IMR-90 (cell line): ENCODE measurements around the gene ZNF646. TPM values are rescaled to one million over a fixed set of nuclear protein-coding genes. Genes with fewer than 3 reads are reported as not detected.

Experiments
- ATAC-seq: fragments of 200-7000 bp; cut with Tn5 transposase; 2 replicates; pipeline ENCODE4 v1.9.1; 2020; ENCODE audit warnings: low read depth, mild to moderate bottlenecking, moderate library complexity
- BruUV-seq: library from RNA; stranded (reverse); fragments of 400-500 nt; replicated peaks from 2 replicates; lab custom pipeline; 2021; lab: Mats Ljungman, UMichigan
- CTCF ChIA-PET: fragments of 300-600 bp; formaldehyde crosslinking; extraction: SDS; loops from one replicate; lab custom pipeline; 2021; ENCODE audit warnings: antibody characterized with exemption; lab: Yijun Ruan, JAX
- POLR2A ChIA-PET: fragments of 300-600 bp; sonication (Branson Sonifier 250); formaldehyde crosslinking; loops from one replicate; lab custom pipeline; 2022; ENCODE audit warnings: antibody characterized with exemption; ENCODE audit not compliant: unreplicated experiment; lab: Charles Lee
- DNase-seq: peaks from one replicate; pipeline ENCODE4 v3.0.0; 2013
- H2AFZ ChIP-seq: replicated peaks from 2 replicates; pipeline ENCODE3; 2013; ENCODE audit warnings: low read length, mild to moderate bottlenecking; ENCODE audit not compliant: poor library complexity
- H2AK5ac ChIP-seq: 2 replicates; pipeline ENCODE4 v1.6.1; 2013; ENCODE audit warnings: low read depth, low read length, inconsistent platforms
- H2AK9ac ChIP-seq: replicated peaks from 2 replicates; pipeline ENCODE3; 2013; ENCODE audit warnings: mild to moderate bottlenecking, low read depth, low read length, moderate library complexity; ENCODE audit not compliant: poor library complexity
- H2BK120ac ChIP-seq: 2 replicates; pipeline ENCODE4 v1.6.1; 2013; ENCODE audit warnings: low read depth, low read length, inconsistent platforms
- H2BK15ac ChIP-seq: 3 replicates; pipeline ENCODE4 v1.6.1; 2013; ENCODE audit warnings: low read depth, low read length, inconsistent platforms
- H2BK20ac ChIP-seq: 2 replicates; pipeline ENCODE4 v1.6.1; 2013; ENCODE audit warnings: low read depth, mild to moderate bottlenecking, inconsistent platforms, low read length, moderate library complexity
- H2BK5ac ChIP-seq: 2 replicates; pipeline ENCODE4 v1.6.1; 2013; ENCODE audit warnings: mild to moderate bottlenecking, low read depth, low read length, inconsistent platforms; ENCODE audit not compliant: poor library complexity, severe bottlenecking
- H3K14ac ChIP-seq: replicated peaks from 2 replicates; pipeline ENCODE4 v1.6.1; 2013; ENCODE audit warnings: low read depth, low read length, inconsistent platforms
- H3K18ac ChIP-seq: 2 replicates; pipeline ENCODE4 v1.6.1; 2013; ENCODE audit warnings: low read depth, low read length, control low read depth
- H3K23ac ChIP-seq: 2 replicates; pipeline ENCODE4 v1.6.1; 2013; ENCODE audit warnings: low read depth, low read length, inconsistent platforms
- H3K27ac ChIP-seq: 2 replicates; pipeline ENCODE4 v1.5.1; 2013; ENCODE audit warnings: mild to moderate bottlenecking, control low read depth, low read length; ENCODE audit not compliant: insufficient read depth
- H3K27me3 ChIP-seq: 2 replicates; pipeline ENCODE4 v1.6.1; 2013; ENCODE audit warnings: low read length; ENCODE audit not compliant: control insufficient read depth, insufficient read depth
- H3K36me3 ChIP-seq: 2 replicates; pipeline ENCODE4 v1.6.1; 2013; ENCODE audit warnings: low read length, mixed read lengths; ENCODE audit not compliant: control insufficient read depth, insufficient read depth
- H3K4ac ChIP-seq: 2 replicates; pipeline ENCODE4 v1.6.1; 2013; ENCODE audit warnings: low read depth, low read length, inconsistent platforms
- H3K4me1 ChIP-seq: 2 replicates; pipeline ENCODE4 v1.6.1; 2013; ENCODE audit warnings: low read length, mixed read lengths; ENCODE audit not compliant: control insufficient read depth, insufficient read depth
- H3K4me2 ChIP-seq: 2 replicates; pipeline ENCODE4 v1.6.1; 2013; ENCODE audit warnings: low read depth, mild to moderate bottlenecking, control low read depth, low read length, moderate library complexity
- H3K4me3 ChIP-seq: 2 replicates; pipeline ENCODE4 v1.5.1; 2013; ENCODE audit warnings: low read depth, mild to moderate bottlenecking, control low read depth, low read length, moderate library complexity; ENCODE audit not compliant: insufficient read depth
- H3K56ac ChIP-seq: 2 replicates; pipeline ENCODE4 v1.6.1; 2013; ENCODE audit warnings: low read length, inconsistent platforms; ENCODE audit not compliant: insufficient read depth; ENCODE audit errors: extremely low read depth
- H3K79me1 ChIP-seq, 2 experiments: 2 replicates each; pipeline ENCODE4 v1.6.1; 2013; ENCODE audit warnings: low read length in 2 of 2, inconsistent platforms in 1 of 2, low read depth in 1 of 2
- H3K9ac ChIP-seq: 2 replicates; pipeline ENCODE4 v1.6.1; 2013; ENCODE audit warnings: low read depth, low read length, control low read depth
- H3K9me1 ChIP-seq: 2 replicates; pipeline ENCODE4 v1.6.1; 2013; ENCODE audit warnings: low read length, inconsistent platforms; ENCODE audit not compliant: insufficient read depth
- H3K9me3 ChIP-seq: 2 replicates; pipeline ENCODE4 v1.6.1; 2013; ENCODE audit warnings: low read length; ENCODE audit not compliant: control insufficient read depth, insufficient read depth
- H4K20me1 ChIP-seq: 2 replicates; pipeline ENCODE4 v1.6.1; 2013; ENCODE audit warnings: low read length, inconsistent platforms; ENCODE audit not compliant: insufficient read depth
- H4K5ac ChIP-seq: 2 replicates; pipeline ENCODE4 v1.6.1; 2013; ENCODE audit warnings: mild to moderate bottlenecking, low read depth, low read length, control low read depth
- H4K8ac ChIP-seq, 2 experiments: 2 replicates each; pipeline ENCODE4 v1.6.1; 2013; ENCODE audit warnings: low read depth in 2 of 2, low read length in 2 of 2, control low read depth in 1 of 2, inconsistent platforms in 1 of 2
- H4K91ac ChIP-seq: 2 replicates; pipeline ENCODE4 v1.6.1; 2013; ENCODE audit warnings: low read depth, low read length, inconsistent platforms; ENCODE audit not compliant: insufficient read depth
- BHLHE40 ChIP-seq: fragments of 150-350 bp; IDR thresholded peaks from 2 replicates; pipeline ENCODE4 v1.6.1; 2016; ENCODE audit warnings: mild to moderate bottlenecking, low read depth, low read length
- CEBPB ChIP-seq: IDR thresholded peaks from 2 replicates; pipeline ENCODE4 v1.6.1; 2012; ENCODE audit warnings: low read depth, low read length, improper control_type of control experiment
- CHD1 ChIP-seq: IDR thresholded peaks from 2 replicates; pipeline ENCODE4 v1.6.1; 2012; ENCODE audit warnings: low read depth, low read length, improper control_type of control experiment
- CTCF ChIP-seq: conservative IDR thresholded peaks from 2 replicates; pipeline ENCODE4 v1.5.1; 2012; ENCODE audit warnings: mild to moderate bottlenecking, low read depth, low read length, improper control_type of control experiment
- FOS ChIP-seq: fragments of 150-350 bp; IDR thresholded peaks from 2 replicates; pipeline ENCODE4 v1.6.1; 2016; ENCODE audit warnings: low read depth, low read length
- MAFK ChIP-seq: IDR thresholded peaks from 2 replicates; pipeline ENCODE4 v1.6.1; 2012; ENCODE audit warnings: low read depth, low read length, improper control_type of control experiment
- MAZ ChIP-seq: IDR thresholded peaks from 2 replicates; pipeline ENCODE4 v1.6.1; 2012; ENCODE audit warnings: low read depth, mild to moderate bottlenecking, low read length, improper control_type of control experiment, moderate library complexity, borderline replicate concordance
- MXI1 ChIP-seq: IDR thresholded peaks from 2 replicates; pipeline ENCODE4 v1.6.1; 2012; ENCODE audit warnings: low read depth, mild to moderate bottlenecking, low read length, moderate library complexity, borderline replicate concordance
- NFE2L2 ChIP-seq: fragments of 150-350 bp; IDR thresholded peaks from 2 replicates; pipeline ENCODE4 v1.6.1; 2016; ENCODE audit warnings: low read depth, mild to moderate bottlenecking, low read length
- POLR2A ChIP-seq: IDR thresholded peaks from 2 replicates; pipeline ENCODE4 v1.6.1; 2012; ENCODE audit warnings: mild to moderate bottlenecking, low read depth, low read length
- RAD21 ChIP-seq: IDR thresholded peaks from 2 replicates; pipeline ENCODE4 v1.6.1; 2012; ENCODE audit warnings: low read length, improper control_type of control experiment
- RCOR1 ChIP-seq: IDR thresholded peaks from 2 replicates; pipeline ENCODE4 v1.6.1; 2012; ENCODE audit warnings: mild to moderate bottlenecking, low read length, improper control_type of control experiment; ENCODE audit not compliant: insufficient replicate concordance
- RFX5 ChIP-seq: IDR thresholded peaks from 2 replicates; pipeline ENCODE4 v1.8.0; 2012; ENCODE audit warnings: low read depth, mild to moderate bottlenecking, low read length, moderate library complexity
- SMC3 ChIP-seq: fragments of 150-350 bp; IDR thresholded peaks from 2 replicates; pipeline ENCODE4 v1.6.1; 2016; ENCODE audit warnings: low read depth, mild to moderate bottlenecking, antibody characterized with exemption, low read length, moderate library complexity
- WGBS, 2 experiments: methylation state at CpG; one replicate each; pipeline versions ENCODE4 v1.1.5 to v1.1.7; 2013; ENCODE audit warnings: missing lambda C conversion rate in 2 of 2; ENCODE audit not compliant: insufficient read length in 1 of 2; ENCODE audit errors: extremely low coverage in 2 of 2; 5-methylcytosine and 5-hydroxymethylcytosine counted together
- dilution Hi-C: fragments of 300-500 bp; cut with HindIII; formaldehyde crosslinking; loops from one replicate; pipeline ENCODE4 v1.14.3; 2018; ENCODE audit warnings: low sequenced_read_pairs; ENCODE audit not compliant: unreplicated experiment
- in situ Hi-C: fragments of 300-500 bp; cut with MboI; formaldehyde crosslinking; loops from 3 replicates; pipeline ENCODE4 v1.14.3; 2019; ENCODE audit warnings: low sequenced_read_pairs, inconsistent platforms, mixed read lengths
- intact Hi-C: fragments of 100-400 bp; cut with micrococcal nuclease; formaldehyde crosslinking; loops from 2 replicates; pipeline ENCODE4 v1.10.0; 2022
- polyA plus RNA-seq, 3 experiments: library from polyadenylated mRNA; depleted of rRNA; stranded (reverse); fragments of >200 nt; gene quantifications; 2 replicates each; pipeline ENCODE4 v1.2.3, GENCODE V29; 2012; ENCODE audit warnings: low replicate concordance in 1 of 3
- total RNA-seq: library from RNA; depleted of rRNA; stranded (reverse); fragments of >200 nt; gene quantifications from 2 replicates; pipeline ENCODE4 v1.2.3, GENCODE V29; 2012
- TF ChIP-seq, protein P1 (sequence below): fragments of 150-350 bp; IDR thresholded peaks from 2 replicates; pipeline ENCODE4 v1.6.1; 2016; ENCODE audit warnings: low read depth, mild to moderate bottlenecking, low read length, moderate library complexity, borderline replicate concordance
- TF ChIP-seq, protein P2 (sequence below): fragments of 150-350 bp; IDR thresholded peaks from 2 replicates; pipeline ENCODE4 v1.6.1; 2017; ENCODE audit warnings: mild to moderate bottlenecking, antibody characterized with exemption, low read length, low read depth

ZNF646 gene
- total and polyA plus RNA-seq, 2 of the 4 experiments (the other 2 are of a cell fraction) = 4.9 to 6.8 TPM

DNA sequence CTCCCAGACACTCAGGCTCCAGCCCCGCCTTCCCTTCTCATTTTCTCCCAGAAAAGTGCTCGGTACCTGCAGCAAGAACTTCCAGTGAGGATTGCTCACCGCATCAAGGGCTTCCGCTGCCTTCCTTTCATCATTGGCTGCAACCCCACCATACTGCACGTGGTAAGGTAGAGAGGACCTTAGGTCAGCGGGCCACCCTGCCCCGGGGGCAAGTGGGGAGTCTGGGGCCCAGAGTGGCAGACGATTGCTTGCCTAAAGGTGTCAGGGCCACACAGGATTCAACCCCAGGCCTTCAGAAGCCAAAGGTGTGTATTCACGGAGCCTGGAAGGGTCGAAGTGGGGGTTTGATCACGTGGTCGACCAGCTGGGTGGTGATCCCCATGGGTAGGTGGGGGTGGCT lies 35.4 kb downstream of the ZNF646 start:
- Histone ChIP-seq H3K36me3 (peaks cover 40% of the 10 kb centered on the region), H2BK120ac (no peak overlapping the region), H3K18ac (no peak overlapping the region), H3K23ac (no peak overlapping the region; the same call in 1 of the 2 replicates), H2AK5ac (no peak overlapping the region), H2BK15ac (no peak overlapping the region), H4K20me1 (no peaks in the 10 kb centered on the region; the same call in 1 of the 2 replicates), H3K14ac (no peak overlapping the region), H3K9me3 (no peaks in the 10 kb centered on the region), H3K9ac (no peak overlapping the region), H2BK20ac (no peak overlapping the region), H3K56ac (no peak overlapping the region), H3K4me1 (peaks cover 5% of the 10 kb centered on the region), H3K4me3 (no peak overlapping the region), H3K27ac (no peak overlapping the region), H4K8ac (peak overlapping the region in 1 of 2 experiments; percentile 98; a peak in 1 of 4 replicates), H3K4ac (no peak overlapping the region), H3K27me3 (no peaks in the 10 kb centered on the region), H3K79me1 (peaks cover 18 to 41% of the 10 kb centered on the region in 2 experiments), H2BK5ac (no peak overlapping the region), H2AK9ac (peak overlapping the region; percentile 95), H3K9me1 (peaks cover 11% of the 10 kb centered on the region; the same call in 1 of the 2 replicates), H4K91ac (no peak overlapping the region), H2AFZ (no peak overlapping the region), H4K5ac (no peak overlapping the region), H3K4me2 (peak overlapping the region; percentile 93; the same call in 1 of the 2 replicates)
- dilution Hi-C loops = no loop called here
- BruUV-seq = no TSS peak
- DNase-seq (no peak), ATAC-seq (no peak)
- CTCF ChIA-PET = no interaction called here
- intact Hi-C loops = no loop called here
- POLR2A ChIA-PET = no interaction called here
- in situ Hi-C loops = no loop called here
- 93% methylated on average over 3 of the region's 12 CpGs; no CpG with 5 or more reads in 1 of the 2 experiments for WGBS, 2 experiments
- no peak for TF ChIP-seq RFX5
- TF ChIP-seq CHD1 = no peak
- no peak for TF ChIP-seq FOS
- TF ChIP-seq MAFK = no peak
- TF ChIP-seq CEBPB = no peak
- TF ChIP-seq CTCF = no peak
- no peak for TF ChIP-seq MXI1
- TF ChIP-seq MAZ = no peak
- no peak for TF ChIP-seq POLR2A
- TF ChIP-seq RCOR1 = no peak
- no peak for TF ChIP-seq BHLHE40
- TF ChIP-seq, protein P1, sequence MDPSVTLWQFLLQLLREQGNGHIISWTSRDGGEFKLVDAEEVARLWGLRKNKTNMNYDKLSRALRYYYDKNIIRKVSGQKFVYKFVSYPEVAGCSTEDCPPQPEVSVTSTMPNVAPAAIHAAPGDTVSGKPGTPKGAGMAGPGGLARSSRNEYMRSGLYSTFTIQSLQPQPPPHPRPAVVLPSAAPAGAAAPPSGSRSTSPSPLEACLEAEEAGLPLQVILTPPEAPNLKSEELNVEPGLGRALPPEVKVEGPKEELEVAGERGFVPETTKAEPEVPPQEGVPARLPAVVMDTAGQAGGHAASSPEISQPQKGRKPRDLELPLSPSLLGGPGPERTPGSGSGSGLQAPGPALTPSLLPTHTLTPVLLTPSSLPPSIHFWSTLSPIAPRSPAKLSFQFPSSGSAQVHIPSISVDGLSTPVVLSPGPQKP = no peak
- no peak for TF ChIP-seq SMC3
- TF ChIP-seq NFE2L2 = no peak
- TF ChIP-seq, protein P2, sequence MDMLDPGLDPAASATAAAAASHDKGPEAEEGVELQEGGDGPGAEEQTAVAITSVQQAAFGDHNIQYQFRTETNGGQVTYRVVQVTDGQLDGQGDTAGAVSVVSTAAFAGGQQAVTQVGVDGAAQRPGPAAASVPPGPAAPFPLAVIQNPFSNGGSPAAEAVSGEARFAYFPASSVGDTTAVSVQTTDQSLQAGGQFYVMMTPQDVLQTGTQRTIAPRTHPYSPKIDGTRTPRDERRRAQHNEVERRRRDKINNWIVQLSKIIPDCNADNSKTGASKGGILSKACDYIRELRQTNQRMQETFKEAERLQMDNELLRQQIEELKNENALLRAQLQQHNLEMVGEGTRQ = no peak
- no peak for TF ChIP-seq RAD21
